BE2C (cell line): Measurements from ENCODE around the gene C1orf115.

Experiments
- DNase-seq: peaks from one replicate; pipeline ENCODE4 v3.0.0-alpha.2; 2020
- H3K27me3 ChIP-seq: fragments of 250-450 bp; sonication (Bioruptor Pico); 2 replicates; pipeline ENCODE4 v1.5.1; 2020; ENCODE audit warnings: mild to moderate bottlenecking
- H3K36me3 ChIP-seq: fragments of 250-450 bp; sonication (Bioruptor Pico); 2 replicates; pipeline ENCODE4 v1.5.1; 2020; ENCODE audit warnings: mild to moderate bottlenecking
- H3K4me1 ChIP-seq: fragments of 250-450 bp; sonication (Bioruptor Pico); 2 replicates; pipeline ENCODE4 v1.5.1; 2020
- H3K4me3 ChIP-seq: 2 replicates; pipeline ENCODE4 v1.5.1; 2011; ENCODE audit warnings: low read depth, low read length
- H3K9me3 ChIP-seq: fragments of 250-450 bp; sonication (Bioruptor Pico); 2 replicates; pipeline ENCODE4 v1.5.1; 2020
- TF ChIP-seq, protein P1 (sequence below): IDR thresholded peaks from 2 replicates; pipeline ENCODE4 v1.5.1; 2012; ENCODE audit warnings: mild to moderate bottlenecking, low read depth, low read length

C1orf115 gene

DNA sequence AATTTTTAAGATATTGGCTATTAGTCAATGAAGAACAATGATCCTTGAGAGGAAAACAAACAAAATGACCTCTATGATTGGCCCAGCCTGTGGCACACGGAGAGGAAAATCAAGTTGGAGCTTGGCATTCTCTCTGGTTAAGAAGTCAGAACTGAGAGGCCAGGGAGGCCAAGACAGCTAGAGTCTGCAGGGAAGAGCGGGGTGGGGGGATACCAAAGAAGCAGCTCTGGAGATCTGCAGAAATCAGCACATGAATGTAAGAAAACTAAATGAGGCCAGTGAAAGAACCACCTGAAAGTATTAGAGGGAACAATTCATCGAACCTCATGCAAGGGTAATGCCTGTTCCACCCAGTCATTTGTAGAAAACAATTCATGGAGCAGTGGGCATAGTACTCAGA, 23.8 kb upstream of the C1orf115 start:
- Histone ChIP-seq H3K9me3 (no peaks in the 10 kb centered on the region), H3K27me3 (no peaks in the 10 kb centered on the region), H3K4me1 (no peaks in the 10 kb centered on the region), H3K36me3 (no peaks in the 10 kb centered on the region), H3K4me3 (no peak overlapping the region)
- DNase-seq: no peak
- TF ChIP-seq, protein P1, sequence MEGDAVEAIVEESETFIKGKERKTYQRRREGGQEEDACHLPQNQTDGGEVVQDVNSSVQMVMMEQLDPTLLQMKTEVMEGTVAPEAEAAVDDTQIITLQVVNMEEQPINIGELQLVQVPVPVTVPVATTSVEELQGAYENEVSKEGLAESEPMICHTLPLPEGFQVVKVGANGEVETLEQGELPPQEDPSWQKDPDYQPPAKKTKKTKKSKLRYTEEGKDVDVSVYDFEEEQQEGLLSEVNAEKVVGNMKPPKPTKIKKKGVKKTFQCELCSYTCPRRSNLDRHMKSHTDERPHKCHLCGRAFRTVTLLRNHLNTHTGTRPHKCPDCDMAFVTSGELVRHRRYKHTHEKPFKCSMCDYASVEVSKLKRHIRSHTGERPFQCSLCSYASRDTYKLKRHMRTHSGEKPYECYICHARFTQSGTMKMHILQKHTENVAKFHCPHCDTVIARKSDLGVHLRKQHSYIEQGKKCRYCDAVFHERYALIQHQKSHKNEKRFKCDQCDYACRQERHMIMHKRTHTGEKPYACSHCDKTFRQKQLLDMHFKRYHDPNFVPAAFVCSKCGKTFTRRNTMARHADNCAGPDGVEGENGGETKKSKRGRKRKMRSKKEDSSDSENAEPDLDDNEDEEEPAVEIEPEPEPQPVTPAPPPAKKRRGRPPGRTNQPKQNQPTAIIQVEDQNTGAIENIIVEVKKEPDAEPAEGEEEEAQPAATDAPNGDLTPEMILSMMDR: no peak

DNA sequence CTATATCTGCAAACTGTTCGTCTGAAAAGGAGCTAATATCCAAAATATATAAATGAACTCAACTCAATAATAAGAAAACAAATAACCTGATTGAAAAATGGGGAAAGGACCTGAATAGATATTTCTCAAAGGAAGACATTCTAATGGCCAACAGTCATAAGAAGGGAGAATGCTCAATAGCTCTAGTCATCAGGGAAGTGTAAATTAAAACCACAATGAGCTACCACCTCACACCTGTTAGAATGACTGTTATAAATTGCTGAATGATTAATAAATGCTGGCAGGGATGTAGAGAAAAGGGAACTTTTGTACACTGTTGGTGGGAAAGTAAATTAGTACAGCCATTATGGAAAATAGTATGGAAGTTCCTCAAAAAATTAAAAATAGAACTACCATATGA, 21.2 kb upstream of the C1orf115 start:
- Histone ChIP-seq H3K36me3 (no peaks in the 10 kb centered on the region), H3K4me1 (no peaks in the 10 kb centered on the region), H3K9me3 (no peaks in the 10 kb centered on the region), H3K27me3 (no peaks in the 10 kb centered on the region), H3K4me3 (no peak overlapping the region)
- TF ChIP-seq, protein P1: no peak
- no peak for DNase-seq

DNA sequence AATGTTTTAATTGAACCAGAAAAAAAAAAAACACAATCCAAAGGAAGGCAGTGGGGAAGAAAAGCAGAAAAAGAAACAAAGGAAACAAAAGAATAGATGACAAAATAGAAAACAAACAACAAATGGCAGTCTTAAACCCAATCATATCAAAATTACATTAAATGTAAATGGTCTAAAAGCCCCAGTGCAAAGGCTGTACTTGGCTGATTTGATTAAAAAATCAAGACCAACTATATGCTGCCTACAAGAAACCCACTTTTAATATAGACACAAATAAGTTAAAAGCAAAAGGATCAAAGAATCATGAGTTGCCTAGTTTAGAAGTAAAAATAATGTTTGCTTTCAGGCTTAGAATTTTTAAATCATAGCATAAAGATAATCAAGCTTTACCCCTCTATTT, 19.8 kb upstream of the C1orf115 start:
- TF ChIP-seq, protein P1: no peak
- Histone ChIP-seq H3K4me1 (no peaks in the 10 kb centered on the region), H3K36me3 (no peaks in the 10 kb centered on the region), H3K27me3 (no peaks in the 10 kb centered on the region), H3K4me3 (no peak overlapping the region), H3K9me3 (no peaks in the 10 kb centered on the region)
- DNase-seq: no peak

DNA sequence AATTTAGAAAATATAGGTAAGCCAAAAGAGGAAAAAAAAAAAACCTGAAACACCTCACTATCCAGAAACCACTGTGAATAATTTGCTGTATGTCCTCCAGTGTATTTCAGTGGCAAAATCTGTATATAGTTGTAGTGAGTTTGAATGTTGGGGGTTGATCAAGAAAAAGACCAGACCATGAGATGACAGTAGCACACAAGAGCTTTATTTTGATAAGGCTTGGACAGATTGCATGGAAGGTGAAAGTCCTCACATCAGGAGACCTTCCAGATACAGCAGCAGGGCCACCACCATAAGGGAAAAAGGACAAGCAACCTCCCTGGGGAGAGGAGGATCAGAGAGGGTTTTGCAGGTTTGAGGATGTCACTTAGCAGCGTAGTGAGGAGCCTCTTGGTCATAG, 16.2 kb upstream of the C1orf115 start:
- Histone ChIP-seq H3K9me3 (no peaks in the 10 kb centered on the region), H3K27me3 (0 out of 2 replicates have a peak, but pooled peaks cover 1% of the 10 kb centered on the region), H3K36me3 (no peaks in the 10 kb centered on the region), H3K4me1 (no peaks in the 10 kb centered on the region), H3K4me3 (no peak overlapping the region)
- TF ChIP-seq, protein P1: no peak
- DNase-seq: no peak

DNA sequence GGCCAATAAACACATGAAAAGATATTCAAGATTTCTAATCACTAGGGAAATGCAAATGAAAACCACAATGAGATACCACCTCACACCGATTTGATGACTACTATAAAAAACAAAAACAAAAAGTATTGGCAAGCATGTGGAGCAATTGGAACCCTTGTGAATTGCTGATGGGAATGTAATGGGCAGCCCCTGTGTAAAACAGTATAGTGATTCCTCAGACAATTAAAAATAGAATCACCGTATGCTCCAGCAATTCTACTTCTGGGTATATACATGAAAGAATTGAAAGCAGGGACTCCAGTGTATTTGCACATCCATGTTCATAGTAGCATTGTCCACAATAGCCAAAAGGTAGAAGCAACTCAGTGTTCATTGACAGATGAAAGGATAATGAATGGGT, 12.9 kb upstream of the C1orf115 start:
- H3K4me3 ChIP-seq: no peak overlapping the region
- H3K9me3 ChIP-seq: no peaks in the 10 kb centered on the region
- H3K36me3 ChIP-seq: no peaks in the 10 kb centered on the region
- H3K4me1 ChIP-seq: no peaks in the 10 kb centered on the region
- TF ChIP-seq, protein P1: no peak
- DNase-seq: no peak
- 0 out of 2 replicates have a peak, but pooled peaks cover 3% of the 10 kb centered on the region for H3K27me3 ChIP-seq

DNA sequence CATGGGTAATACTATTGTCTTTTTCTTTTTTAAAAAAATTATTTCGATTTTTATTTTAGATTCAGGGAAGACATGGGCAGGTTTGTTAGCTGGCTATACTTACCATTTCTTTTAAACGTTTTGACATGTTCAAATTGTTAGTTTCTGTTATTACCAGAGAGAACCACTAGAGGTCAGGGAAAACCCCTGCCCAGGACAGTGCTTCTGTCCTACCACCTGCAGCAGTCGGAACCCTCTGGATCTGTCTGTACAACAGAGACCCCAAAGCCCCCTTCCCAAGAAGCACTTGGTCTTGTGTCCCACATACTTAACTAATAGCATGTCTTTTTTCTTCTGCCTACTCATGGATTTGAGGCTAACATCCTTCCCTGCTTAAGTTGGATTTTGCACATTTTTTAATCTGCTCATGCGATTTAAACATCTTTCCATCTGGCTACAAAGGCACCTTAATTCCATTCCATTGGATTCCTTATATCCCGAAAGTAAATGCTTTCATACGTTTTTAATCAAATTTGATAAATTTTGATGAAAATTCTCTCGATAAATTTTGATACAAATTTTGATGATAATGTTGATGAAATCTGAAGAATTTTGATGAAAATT, 10.0 kb upstream of the C1orf115 start:
- no peak overlapping the region for H3K4me3 ChIP-seq
- H3K36me3 ChIP-seq: no peaks in the 10 kb centered on the region
- no peaks in the 10 kb centered on the region for H3K4me1 ChIP-seq
- 0 out of 2 replicates have a peak, but pooled peaks cover 3% of the 10 kb centered on the region for H3K27me3 ChIP-seq
- no peaks in the 10 kb centered on the region for H3K9me3 ChIP-seq
- DNase-seq: peak; percentile 26
- TF ChIP-seq, protein P1: peak; percentile 78
